Lower lobe of right lung (tissue), 2 donors: ENCODE measurements around the gene COMMD2. TPM values are rescaled to one million over a fixed set of nuclear protein-coding genes. Genes with fewer than 3 reads are reported as not detected.

Experiments used
- ATAC-seq, 2 donors: fragments of 200-7000 bp; cut with Tn5 transposase; one replicate each; pipeline ENCODE4 v1.9.1; 2020 to 2022; ENCODE audit warnings: mild to moderate bottlenecking in 2 of 2, moderate library complexity in 2 of 2
- DNase-seq: peaks from one replicate; pipeline ENCODE4 v3.0.0-alpha.2; 2020
- H3K27ac ChIP-seq: fragments of 200-600 bp; one replicate; pipeline ENCODE4 v1.8.0; 2022
- H3K27me3 ChIP-seq: fragments of 200-600 bp; one replicate; pipeline ENCODE4 v1.8.0; 2022; ENCODE audit warnings: low read depth
- H3K36me3 ChIP-seq: fragments of 200-600 bp; one replicate; pipeline ENCODE4 v1.8.0; 2022; ENCODE audit warnings: mild to moderate bottlenecking
- H3K4me1 ChIP-seq: fragments of 200-600 bp; one replicate; pipeline ENCODE4 v1.8.0; 2022
- H3K4me3 ChIP-seq: fragments of 200-600 bp; one replicate; pipeline ENCODE4 v1.8.0; 2022; ENCODE audit warnings: mild to moderate bottlenecking
- H3K9me3 ChIP-seq: fragments of 200-600 bp; one replicate; pipeline ENCODE4 v1.8.0; 2022
- intact Hi-C: fragments of 100-400 bp; cut with DNase I; formaldehyde crosslinking; loops from one replicate; pipeline ENCODE4 v1.11.0; 2022
- total RNA-seq: library from RNA; stranded (reverse); fragmentation: NEBNext Ultra II Directional; extraction: Animal tissue kit (Norgen Biotek cat#: 25700); gene quantifications from one replicate; pipeline ENCODE4 v1.2.1, GENCODE V29; 2021
- TF ChIP-seq, protein P1 (sequence below): fragments of 200-600 bp; IDR thresholded peaks from one replicate; pipeline ENCODE4 v1.8.0; 2022; ENCODE audit warnings: antibody characterized with exemption, mild to moderate bottlenecking
- donor health status: DM: no; HTN: yes; CAD: no; lungs with severe emphysema.

The COMMD2 gene
- total RNA-seq, 1 donor from 2014 or later = 44.9 TPM

DNA sequence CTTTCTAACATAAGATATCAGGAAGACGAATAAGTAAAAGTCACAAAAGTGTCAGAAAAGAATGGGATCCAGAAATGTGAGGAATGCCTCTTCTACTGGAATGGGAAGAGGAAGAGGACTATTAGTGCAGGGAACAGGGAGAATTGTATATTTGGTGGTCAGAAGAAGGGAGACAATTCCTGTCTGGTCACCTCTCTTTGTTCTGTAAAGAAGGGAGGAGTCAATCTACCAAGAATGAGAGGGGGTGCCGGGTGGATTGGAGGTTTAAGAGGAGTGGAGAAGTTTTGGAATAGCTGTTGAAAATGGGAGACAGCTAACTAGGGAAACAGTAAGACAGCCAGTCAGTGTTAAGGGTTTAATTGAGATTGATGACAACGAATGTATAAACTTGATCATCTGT, 20.1 kb downstream of the COMMD2 start:
- TF ChIP-seq, protein P1, sequence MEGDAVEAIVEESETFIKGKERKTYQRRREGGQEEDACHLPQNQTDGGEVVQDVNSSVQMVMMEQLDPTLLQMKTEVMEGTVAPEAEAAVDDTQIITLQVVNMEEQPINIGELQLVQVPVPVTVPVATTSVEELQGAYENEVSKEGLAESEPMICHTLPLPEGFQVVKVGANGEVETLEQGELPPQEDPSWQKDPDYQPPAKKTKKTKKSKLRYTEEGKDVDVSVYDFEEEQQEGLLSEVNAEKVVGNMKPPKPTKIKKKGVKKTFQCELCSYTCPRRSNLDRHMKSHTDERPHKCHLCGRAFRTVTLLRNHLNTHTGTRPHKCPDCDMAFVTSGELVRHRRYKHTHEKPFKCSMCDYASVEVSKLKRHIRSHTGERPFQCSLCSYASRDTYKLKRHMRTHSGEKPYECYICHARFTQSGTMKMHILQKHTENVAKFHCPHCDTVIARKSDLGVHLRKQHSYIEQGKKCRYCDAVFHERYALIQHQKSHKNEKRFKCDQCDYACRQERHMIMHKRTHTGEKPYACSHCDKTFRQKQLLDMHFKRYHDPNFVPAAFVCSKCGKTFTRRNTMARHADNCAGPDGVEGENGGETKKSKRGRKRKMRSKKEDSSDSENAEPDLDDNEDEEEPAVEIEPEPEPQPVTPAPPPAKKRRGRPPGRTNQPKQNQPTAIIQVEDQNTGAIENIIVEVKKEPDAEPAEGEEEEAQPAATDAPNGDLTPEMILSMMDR = no peak

DNA sequence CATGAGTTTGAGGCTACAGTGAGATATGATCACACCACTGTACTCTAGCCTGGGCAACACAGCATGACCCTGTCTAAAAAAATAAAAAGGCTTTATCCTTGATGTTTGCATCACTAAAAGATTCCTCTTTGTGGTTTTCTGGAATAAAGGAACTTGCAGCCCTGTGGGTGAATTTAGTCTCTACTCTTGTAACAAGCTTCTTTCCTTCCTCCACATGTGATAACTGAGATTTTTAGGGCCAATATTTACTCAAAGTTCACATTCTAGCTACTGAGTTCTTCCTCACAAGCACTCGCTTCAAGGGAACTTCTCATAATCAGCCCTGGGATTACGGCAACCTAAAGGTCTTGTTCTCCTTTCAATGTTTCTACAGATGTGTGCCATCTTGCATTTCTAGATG, 24.6 kb downstream of the COMMD2 start:
- H3K27ac ChIP-seq = no peak overlapping the region
- DNase-seq = no peak
- no peaks in the 10 kb centered on the region for H3K4me1 ChIP-seq
- no peaks in the 10 kb centered on the region for H3K36me3 ChIP-seq
- no peaks in the 10 kb centered on the region for H3K9me3 ChIP-seq
- TF ChIP-seq, protein P1 = no peak
- intact Hi-C loops = no loop called here
- peak; percentile 21 to 45 for ATAC-seq
- no peaks in the 10 kb centered on the region for H3K27me3 ChIP-seq
- no peak overlapping the region for H3K4me3 ChIP-seq

More for the DNA sequence above, 20.1 kb downstream of the COMMD2 start:
- Histone ChIP-seq H3K36me3 (no peaks in the 10 kb centered on the region), H3K4me1 (peaks cover 7% of the 10 kb centered on the region), H3K27me3 (no peaks in the 10 kb centered on the region), H3K9me3 (no peaks in the 10 kb centered on the region), H3K27ac (no peak overlapping the region), H3K4me3 (no peak overlapping the region)
- ATAC-seq (no peak), DNase-seq (no peak)
- intact Hi-C loops = no loop called here

GRCh38 chr3:149726716-149727407, 25.4 kb downstream of the COMMD2 start:
- TF ChIP-seq, protein P1 = no peak
- no peak for DNase-seq
- ATAC-seq = no peak
- no peaks in the 10 kb centered on the region for H3K27me3 ChIP-seq
- intact Hi-C loops = no loop called here
- H3K27ac ChIP-seq = no peak overlapping the region
- H3K36me3 ChIP-seq = no peaks in the 10 kb centered on the region
- no peak overlapping the region for H3K4me3 ChIP-seq
- H3K4me1 ChIP-seq = no peaks in the 10 kb centered on the region
- no peaks in the 10 kb centered on the region for H3K9me3 ChIP-seq

DNA sequence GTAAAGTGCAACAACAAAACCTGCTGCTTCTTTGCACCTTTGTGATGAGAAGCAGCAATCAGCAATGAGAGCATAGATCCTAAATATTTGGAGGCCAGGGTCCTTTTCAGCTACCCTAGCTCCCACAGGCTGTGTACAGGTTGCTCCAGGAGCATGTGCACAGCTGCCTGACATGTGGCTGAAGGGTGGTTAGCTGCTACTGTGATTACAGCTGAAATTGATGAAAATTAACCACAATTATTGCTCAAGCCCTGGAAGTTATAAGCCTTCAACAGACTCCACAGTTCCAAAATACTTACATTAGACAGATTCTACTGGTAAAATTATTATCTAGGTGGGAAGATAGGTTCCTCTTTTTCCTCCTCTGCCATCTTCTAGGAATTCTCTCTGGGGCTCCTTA, 28.5 kb downstream of the COMMD2 start:
- intact Hi-C loops = no loop called here
- no peaks in the 10 kb centered on the region for H3K4me1 ChIP-seq
- TF ChIP-seq, protein P1 = no peak
- H3K36me3 ChIP-seq = no peaks in the 10 kb centered on the region
- no peak overlapping the region for H3K27ac ChIP-seq
- no peak for DNase-seq
- H3K4me3 ChIP-seq = no peak overlapping the region
- peaks cover 9% of the 10 kb centered on the region for H3K9me3 ChIP-seq
- no peaks in the 10 kb centered on the region for H3K27me3 ChIP-seq
- ATAC-seq = no peak

- Histone ChIP-seq H3K9me3 (peaks cover 9% of the 10 kb centered on the region), H3K27me3 (no peaks in the 10 kb centered on the region), H3K27ac (no peak overlapping the region), H3K4me1 (peaks cover 7% of the 10 kb centered on the region), H3K36me3 (no peaks in the 10 kb centered on the region), H3K4me3 (no peak overlapping the region)
- TF ChIP-seq, protein P1 = no peak
- ATAC-seq = no peak
- intact Hi-C loops = no loop called here
- DNase-seq = no peak
These were observed 31.4 kb downstream of the COMMD2 start for GRCh38 chr3:149720918-149721317.
